ENCODE measurements around the gene MAIP1.

Gene MAIP1

DNA sequence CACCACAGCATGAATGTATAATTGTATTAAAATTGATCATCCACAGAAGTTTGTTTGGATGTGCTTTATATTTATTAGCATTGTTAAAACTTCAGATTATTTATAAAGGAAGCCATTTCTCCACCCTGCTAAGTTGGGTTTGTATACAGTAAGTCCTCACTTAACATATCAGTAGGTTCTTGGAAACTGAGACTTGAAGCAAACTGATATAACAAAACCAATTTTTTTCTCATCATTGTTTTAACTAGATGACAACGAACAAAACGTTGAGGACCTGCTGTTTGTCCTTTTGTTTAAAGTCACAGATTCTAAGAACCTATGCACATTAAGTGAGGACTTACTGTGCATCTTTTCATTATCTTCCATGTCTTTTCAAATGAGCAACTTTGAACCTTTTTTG, 27.2 kb upstream of the MAIP1 start:
- no peak overlapping the region for H3K27ac ChIP-seq (ENCODE audit: low read depth, low read length)
- H2AFZ ChIP-seq (ENCODE audit: insufficient read depth, low read length, poor library complexity): no peak overlapping the region
- no peak overlapping the region for H3K14ac ChIP-seq (ENCODE audit: low read length)
- H2AK5ac ChIP-seq (ENCODE audit: low read length): no peak overlapping the region
- no peak overlapping the region for H3K4ac ChIP-seq (ENCODE audit: low read depth, low read length)
- H3K36me3 ChIP-seq (ENCODE audit: control insufficient read depth in 1 of 2, insufficient read depth in 2 of 2, low read length in 2 of 2): peaks cover 12% of the 10 kb centered on the region in 2 experiments
- H3K9me3 ChIP-seq (ENCODE audit: insufficient read depth, low read depth, low read length): peaks cover 2% of the 10 kb centered on the region
- DNase-seq: no peak
- H4K91ac ChIP-seq (ENCODE audit: low read depth, low read length): no peak overlapping the region
- H4K12ac ChIP-seq (ENCODE audit: low read depth, low read length): no peak overlapping the region
- no peak overlapping the region for H3K4me3 ChIP-seq (ENCODE audit: low read depth, low read length)
- no peaks in the 10 kb centered on the region for H3K79me1 ChIP-seq (ENCODE audit: low read length)
- H3K4me2 ChIP-seq (ENCODE audit: low read length): no peak overlapping the region
- peaks cover 3% of the 10 kb centered on the region for H3K79me2 ChIP-seq (ENCODE audit: control insufficient read depth, insufficient read depth, low read length, poor library complexity)
- peaks cover 0 to 2% of the 10 kb centered on the region in 2 experiments for H3K4me1 ChIP-seq (ENCODE audit: control insufficient read depth in 1 of 2, insufficient read depth in 2 of 2, low read length in 2 of 2)
- H2BK120ac ChIP-seq (ENCODE audit: insufficient read depth, low read length, poor library complexity): no peak overlapping the region
- H2BK5ac ChIP-seq (ENCODE audit: low read depth, low read length, poor library complexity): no peak overlapping the region
- H2BK12ac ChIP-seq (ENCODE audit: low read length): no peak overlapping the region
- H3K27me3 ChIP-seq (ENCODE audit: insufficient read depth, low read length): no peaks in the 10 kb centered on the region
- no peak overlapping the region for H3K23ac ChIP-seq (ENCODE audit: low read length)
- H3K9ac ChIP-seq (ENCODE audit: low read length): no peak overlapping the region
- H4K8ac ChIP-seq (ENCODE audit: low read depth, low read length): no peak overlapping the region
- no CpG with 5 or more reads among the region's 2 CpGs for WGBS (ENCODE audit: extremely low coverage, insufficient coverage, insufficient read length)
- no peak overlapping the region for H3K18ac ChIP-seq (ENCODE audit: low read length)

DNA sequence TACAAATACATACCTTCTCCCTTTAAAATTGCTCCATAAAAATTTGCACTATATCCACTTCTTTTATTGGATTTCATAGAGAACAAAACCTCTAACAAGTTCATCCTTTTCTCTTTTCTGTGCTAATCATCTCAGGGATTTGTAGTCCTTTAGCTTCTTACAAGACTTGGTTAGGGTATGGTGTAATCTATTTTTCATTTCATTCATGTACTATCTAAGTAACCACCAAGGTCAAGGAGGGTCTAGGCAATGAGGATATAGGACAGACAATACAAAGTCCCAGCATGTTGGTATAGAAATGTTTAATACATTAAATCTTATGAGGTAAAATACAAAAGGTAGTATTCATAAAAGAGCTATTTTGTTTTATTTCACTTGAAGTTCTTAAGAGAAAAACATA, 26.8 kb upstream of the MAIP1 start:
- H2BK5ac ChIP-seq (ENCODE audit: low read depth, low read length, poor library complexity): no peak overlapping the region
- no peak overlapping the region for H2BK120ac ChIP-seq (ENCODE audit: insufficient read depth, low read length, poor library complexity)
- H3K18ac ChIP-seq (ENCODE audit: low read length): no peak overlapping the region
- H3K4ac ChIP-seq (ENCODE audit: low read depth, low read length): no peak overlapping the region
- H3K23ac ChIP-seq (ENCODE audit: low read length): no peak overlapping the region
- no peak for DNase-seq
- H3K79me1 ChIP-seq (ENCODE audit: low read length): no peaks in the 10 kb centered on the region
- no peak overlapping the region for H3K9ac ChIP-seq (ENCODE audit: low read length)
- H2AFZ ChIP-seq (ENCODE audit: insufficient read depth, low read length, poor library complexity): no peak overlapping the region
- H4K91ac ChIP-seq (ENCODE audit: low read depth, low read length): no peak overlapping the region
- H3K79me2 ChIP-seq (ENCODE audit: control insufficient read depth, insufficient read depth, low read length, poor library complexity): peaks cover 3% of the 10 kb centered on the region
- no peak overlapping the region for H4K12ac ChIP-seq (ENCODE audit: low read depth, low read length)
- H3K14ac ChIP-seq (ENCODE audit: low read length): no peak overlapping the region
- H3K27me3 ChIP-seq (ENCODE audit: insufficient read depth, low read length): no peaks in the 10 kb centered on the region
- H3K4me2 ChIP-seq (ENCODE audit: low read length): no peak overlapping the region
- no peak overlapping the region for H3K27ac ChIP-seq (ENCODE audit: low read depth, low read length)
- peaks cover 0 to 2% of the 10 kb centered on the region in 2 experiments for H3K4me1 ChIP-seq (ENCODE audit: control insufficient read depth in 1 of 2, insufficient read depth in 2 of 2, low read length in 2 of 2)
- no peak overlapping the region for H4K8ac ChIP-seq (ENCODE audit: low read depth, low read length)
- no peak overlapping the region for H3K4me3 ChIP-seq (ENCODE audit: low read depth, low read length)
- H3K36me3 ChIP-seq (ENCODE audit: control insufficient read depth in 1 of 2, insufficient read depth in 2 of 2, low read length in 2 of 2): peaks cover 12% of the 10 kb centered on the region in 2 experiments
- no peak overlapping the region for H2AK5ac ChIP-seq (ENCODE audit: low read length)
- H2BK12ac ChIP-seq (ENCODE audit: low read length): no peak overlapping the region
- peaks cover 2% of the 10 kb centered on the region for H3K9me3 ChIP-seq (ENCODE audit: insufficient read depth, low read depth, low read length)

DNA sequence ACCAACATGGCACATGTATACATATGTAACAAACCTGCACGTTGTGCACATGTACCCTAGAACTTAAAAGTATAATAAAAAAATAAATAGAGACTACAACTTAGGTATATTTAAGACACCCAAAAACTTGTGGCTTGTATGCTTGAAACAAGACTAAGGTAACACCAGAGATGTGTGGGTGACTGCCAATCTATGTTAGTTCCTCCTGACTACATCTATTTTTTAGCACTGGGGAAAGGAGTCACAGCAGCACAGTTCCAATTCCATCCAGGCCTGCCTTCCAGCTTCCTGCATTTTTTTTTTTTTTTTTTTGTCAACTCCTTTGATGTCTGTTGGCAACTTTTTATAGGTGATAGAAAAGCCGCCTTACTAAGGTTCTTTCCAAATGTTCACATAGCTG, 26.1 kb upstream of the MAIP1 start:
- H3K18ac ChIP-seq (ENCODE audit: low read length): no peak overlapping the region
- no peak overlapping the region for H3K4me2 ChIP-seq (ENCODE audit: low read length)
- H2BK12ac ChIP-seq (ENCODE audit: low read length): no peak overlapping the region
- no peak overlapping the region for H2AK5ac ChIP-seq (ENCODE audit: low read length)
- no peak overlapping the region for H2BK5ac ChIP-seq (ENCODE audit: low read depth, low read length, poor library complexity)
- no CpG with 5 or more reads among the region's 2 CpGs for WGBS (ENCODE audit: extremely low coverage, insufficient coverage, insufficient read length)
- no peak overlapping the region for H3K14ac ChIP-seq (ENCODE audit: low read length)
- no peak overlapping the region for H3K4me3 ChIP-seq (ENCODE audit: low read depth, low read length)
- H3K79me2 ChIP-seq (ENCODE audit: control insufficient read depth, insufficient read depth, low read length, poor library complexity): no peaks in the 10 kb centered on the region
- H3K9ac ChIP-seq (ENCODE audit: low read length): no peak overlapping the region
- H2BK120ac ChIP-seq (ENCODE audit: insufficient read depth, low read length, poor library complexity): no peak overlapping the region
- H3K27me3 ChIP-seq (ENCODE audit: insufficient read depth, low read length): no peaks in the 10 kb centered on the region
- no peak overlapping the region for H4K12ac ChIP-seq (ENCODE audit: low read depth, low read length)
- no peak overlapping the region for H2AFZ ChIP-seq (ENCODE audit: insufficient read depth, low read length, poor library complexity)
- no peak overlapping the region for H4K8ac ChIP-seq (ENCODE audit: low read depth, low read length)
- DNase-seq: no peak
- peaks cover 2% of the 10 kb centered on the region for H3K9me3 ChIP-seq (ENCODE audit: insufficient read depth, low read depth, low read length)
- no peak overlapping the region for H3K23ac ChIP-seq (ENCODE audit: low read length)
- H3K4me1 ChIP-seq (ENCODE audit: control insufficient read depth in 1 of 2, insufficient read depth in 2 of 2, low read length in 2 of 2): no peaks in the 10 kb centered on the region
- H3K27ac ChIP-seq (ENCODE audit: low read depth, low read length): no peak overlapping the region
- H3K36me3 ChIP-seq (ENCODE audit: control insufficient read depth in 1 of 2, insufficient read depth in 2 of 2, low read length in 2 of 2): peaks cover 12% of the 10 kb centered on the region in 2 experiments
- no peak overlapping the region for H3K4ac ChIP-seq (ENCODE audit: low read depth, low read length)
- H3K79me1 ChIP-seq (ENCODE audit: low read length): no peaks in the 10 kb centered on the region
- no peak overlapping the region for H4K91ac ChIP-seq (ENCODE audit: low read depth, low read length)

DNA sequence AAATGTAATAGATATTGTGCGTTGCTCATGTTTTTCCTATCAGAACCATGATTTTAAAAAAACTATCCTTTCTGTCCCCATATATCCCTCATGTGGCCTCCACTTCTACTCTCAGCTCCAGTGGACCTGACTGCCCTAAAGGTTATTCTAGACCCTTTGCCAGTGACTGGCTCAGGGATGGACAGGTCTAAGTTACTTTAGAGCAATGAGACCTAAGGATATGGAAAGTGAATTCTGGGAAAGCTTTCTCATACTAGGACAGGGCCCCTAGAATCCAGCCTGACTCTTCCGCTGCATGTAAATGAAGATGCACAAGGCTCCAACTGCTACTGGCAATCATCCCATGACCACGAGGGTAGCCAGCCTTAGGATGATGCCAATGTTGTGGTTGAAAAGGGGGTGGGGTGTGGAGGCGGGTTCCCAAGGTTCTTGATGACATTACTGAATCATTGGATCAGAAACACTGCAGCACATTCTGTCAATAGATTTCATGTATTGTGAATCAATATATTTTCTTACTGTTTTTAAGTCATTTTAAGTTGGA, 23.0 kb upstream of the MAIP1 start:
- Histone ChIP-seq H3K4ac (ENCODE audit: low read depth, low read length) (no peak overlapping the region), H2BK120ac (ENCODE audit: insufficient read depth, low read length, poor library complexity) (no peak overlapping the region), H3K27me3 (ENCODE audit: insufficient read depth, low read length) (no peaks in the 10 kb centered on the region), H3K27ac (ENCODE audit: low read depth, low read length) (no peak overlapping the region), H2AK5ac (ENCODE audit: low read length) (no peak overlapping the region), H3K18ac (ENCODE audit: low read length) (no peak overlapping the region), H3K79me1 (ENCODE audit: low read length) (no peaks in the 10 kb centered on the region), H4K91ac (ENCODE audit: low read depth, low read length) (no peak overlapping the region), H2AFZ (ENCODE audit: insufficient read depth, low read length, poor library complexity) (no peak overlapping the region), H3K9ac (ENCODE audit: low read length) (no peak overlapping the region), H2BK5ac (ENCODE audit: low read depth, low read length, poor library complexity) (no peak overlapping the region), H3K4me2 (ENCODE audit: low read length) (no peak overlapping the region), H3K79me2 (ENCODE audit: control insufficient read depth, insufficient read depth, low read length, poor library complexity) (no peaks in the 10 kb centered on the region), H4K8ac (ENCODE audit: low read depth, low read length) (no peak overlapping the region), H2BK12ac (ENCODE audit: low read length) (no peak overlapping the region), H4K12ac (ENCODE audit: low read depth, low read length) (no peak overlapping the region), H3K23ac (ENCODE audit: low read length) (no peak overlapping the region), H3K14ac (ENCODE audit: low read length) (no peak overlapping the region), H3K4me3 (ENCODE audit: low read depth, low read length) (no peak overlapping the region), H3K9me3 (ENCODE audit: insufficient read depth, low read depth, low read length) (peaks cover 2% of the 10 kb centered on the region), H3K36me3 (ENCODE audit: control insufficient read depth in 1 of 2, insufficient read depth in 2 of 2, low read length in 2 of 2) (peaks cover 14% of the 10 kb centered on the region in 2 experiments), H3K4me1 (ENCODE audit: control insufficient read depth in 1 of 2, insufficient read depth in 2 of 2, low read length in 2 of 2) (no peaks in the 10 kb centered on the region)
- no peak for DNase-seq
- WGBS (ENCODE audit: extremely low coverage, insufficient coverage, insufficient read length): no CpG with 5 or more reads among the region's 4 CpGs
